GM18873 (cell line): ENCODE measurements around the gene SLC5A10.
A peak's percentile ranks its signal among the peaks of the same experiment; 100 is the strongest.
"Not testable (repeated sequence)": the region's sequence is repeated elsewhere in the genome, so short reads cannot be mapped to it uniquely, and the experiment has no call there.

Source experiments
- ATAC-seq: cut with Tn5 transposase; IDR thresholded peaks from one replicate; pipeline ENCODE4 v1.9.1; 2021; ENCODE audit warnings: mild to moderate bottlenecking, moderate library complexity, moderate number of reproducible peaks; ENCODE audit not compliant: unreplicated experiment, low FRiP score

Gene SLC5A10

DNA sequence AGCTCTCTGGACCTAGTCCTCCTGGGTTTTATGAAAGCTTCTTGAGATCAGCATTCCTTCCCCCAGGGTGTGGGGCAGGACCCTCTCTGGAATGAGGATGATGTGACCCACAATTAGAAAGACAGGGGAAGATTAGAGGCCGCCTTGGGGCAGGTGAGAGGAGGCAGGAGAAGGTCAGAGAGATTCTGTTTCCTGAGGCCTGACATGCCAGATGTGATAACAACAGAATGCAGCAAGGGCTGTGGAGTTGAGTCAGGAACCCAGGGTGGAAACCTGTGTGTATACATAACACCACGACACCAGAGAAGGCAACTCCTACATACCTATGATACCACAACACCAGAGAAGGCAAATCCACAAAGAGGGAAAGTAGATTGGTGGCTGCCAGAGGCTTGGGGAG, 5.4 kb upstream of the SLC5A10 start:
- no peak for ATAC-seq

DNA sequence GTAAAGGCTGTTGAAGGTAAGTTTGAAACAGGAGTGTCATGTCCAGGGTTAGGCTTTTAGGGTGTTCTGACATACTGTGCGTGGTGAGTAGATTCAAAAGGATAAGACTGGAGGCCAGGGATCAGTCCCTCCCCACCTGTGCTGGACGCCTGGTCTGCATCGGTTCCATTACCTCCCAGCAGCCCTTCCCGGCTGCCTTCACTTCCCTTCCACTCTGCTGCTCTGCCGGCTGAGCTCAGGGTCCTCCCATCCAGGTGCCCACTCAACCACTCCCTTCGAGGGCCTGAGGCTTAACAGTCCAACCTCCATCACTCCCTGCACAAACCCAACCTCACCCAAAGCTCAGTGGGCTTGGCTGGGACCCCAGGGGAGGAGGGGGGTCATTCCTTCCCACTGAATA, 4.1 kb upstream of the SLC5A10 start:
- ATAC-seq, result no peak

DNA sequence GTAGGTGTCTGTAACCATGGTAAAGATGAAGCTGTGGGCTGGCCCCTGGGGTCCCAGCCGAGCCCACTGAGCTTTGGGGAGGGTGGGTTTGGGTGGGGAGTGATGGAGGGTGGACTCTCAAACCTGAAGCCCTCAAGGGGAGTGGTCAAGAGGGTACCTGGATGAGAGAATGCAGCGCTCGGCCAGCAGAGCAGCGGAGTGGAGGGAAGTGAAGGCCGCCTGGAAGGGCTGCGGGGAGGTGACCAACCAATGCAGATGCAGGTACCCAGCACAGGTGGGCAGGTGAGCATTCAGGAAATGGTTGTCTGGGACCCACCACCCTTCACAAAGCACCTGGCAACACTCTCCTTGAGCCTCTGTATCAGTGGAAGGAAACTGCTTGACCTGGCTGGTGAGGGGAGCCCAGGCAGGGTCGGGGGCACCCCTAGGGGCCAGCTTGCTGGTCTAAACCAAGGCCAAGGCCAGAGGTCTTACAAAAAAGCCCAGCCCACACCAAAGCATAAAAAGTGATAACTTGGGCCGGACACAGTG, 3.4 kb upstream of the SLC5A10 start:
- ATAC-seq, result no peak

DNA sequence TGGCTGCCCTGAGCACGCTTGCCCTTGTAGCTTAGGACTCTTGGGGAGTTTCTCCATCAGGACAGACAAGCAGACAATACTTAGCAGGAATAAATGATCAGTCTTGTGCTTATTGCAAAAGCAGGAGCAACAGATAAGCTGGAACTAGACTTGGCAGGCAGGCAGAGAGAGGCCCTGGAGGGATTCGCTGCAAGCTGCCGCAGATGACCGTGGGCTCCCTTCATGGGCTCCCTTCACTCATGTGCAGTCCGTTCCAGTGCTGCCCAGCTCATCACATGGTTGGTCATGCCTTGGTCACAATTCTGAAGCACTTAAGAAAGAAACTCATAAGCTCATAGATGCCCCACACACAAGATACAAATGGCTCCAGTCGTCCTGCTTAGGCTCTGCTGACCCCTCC, 2.4 kb upstream of the SLC5A10 start:
- ATAC-seq, result no peak

DNA sequence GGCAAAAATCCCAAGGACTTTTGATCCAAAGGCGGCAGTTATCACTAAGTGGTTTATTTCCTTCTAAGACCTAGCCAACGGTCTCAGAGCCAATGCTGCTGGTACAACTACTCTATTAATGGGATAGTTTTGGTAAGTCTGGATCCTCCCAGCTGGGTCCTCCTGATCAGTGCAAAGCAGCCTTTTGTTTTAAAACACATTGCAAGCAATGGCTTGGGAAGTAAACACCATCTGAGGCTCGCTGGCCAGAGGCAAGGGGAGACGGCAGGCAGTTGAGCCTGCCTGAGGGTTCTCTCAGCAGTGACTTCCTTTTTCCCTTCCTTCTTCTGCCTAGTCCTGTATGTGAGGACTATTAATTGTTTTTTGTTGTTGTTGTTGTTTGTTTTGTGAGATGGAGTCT, 1.6 kb upstream of the SLC5A10 start:
- no peak for ATAC-seq

DNA sequence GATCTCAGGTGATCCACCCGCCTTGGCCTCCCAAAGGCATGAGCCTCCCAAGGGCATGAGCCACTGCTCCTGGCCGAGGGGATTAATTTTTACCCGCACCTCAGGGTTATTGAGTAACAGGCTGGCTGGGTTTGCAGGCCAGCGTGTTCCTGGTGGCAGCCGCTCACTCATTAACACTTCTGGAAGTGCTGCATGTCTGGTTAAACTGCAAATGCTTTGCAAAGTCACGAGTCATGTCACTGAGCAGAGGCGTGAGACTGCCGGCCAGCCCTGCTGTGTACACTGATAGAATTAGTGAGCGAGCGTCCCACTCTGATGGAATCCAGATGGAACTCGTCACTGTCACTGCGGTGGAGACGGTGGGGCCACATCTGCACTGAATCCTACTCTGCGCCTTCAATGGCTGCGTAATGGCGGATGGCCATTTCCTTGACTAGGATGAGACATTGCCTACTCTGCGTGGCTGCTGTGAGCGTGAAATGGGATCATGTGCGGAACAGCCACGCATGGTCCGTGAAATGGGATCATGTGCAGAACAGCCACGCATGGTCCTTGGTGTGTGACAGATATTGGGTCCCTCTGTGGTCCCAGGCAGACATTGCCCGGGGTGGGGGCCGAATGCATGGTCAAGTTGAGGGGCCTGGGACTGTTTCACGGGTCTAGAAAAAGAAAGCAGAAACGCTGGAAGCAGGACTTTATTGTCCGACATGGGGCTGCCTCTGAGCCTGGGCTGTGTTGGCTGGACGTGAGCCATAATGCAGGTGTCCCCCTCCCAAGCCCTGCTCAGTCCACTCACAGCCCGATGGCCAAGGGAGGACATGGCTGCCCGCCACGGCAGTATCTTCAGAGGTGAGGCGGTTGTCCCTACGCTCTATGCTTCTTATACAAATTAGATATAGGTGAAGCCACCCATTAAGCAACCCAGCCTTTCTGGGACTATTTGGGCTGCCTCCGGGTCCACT, 740 bp upstream of the SLC5A10 start:
- no peak for ATAC-seq

DNA sequence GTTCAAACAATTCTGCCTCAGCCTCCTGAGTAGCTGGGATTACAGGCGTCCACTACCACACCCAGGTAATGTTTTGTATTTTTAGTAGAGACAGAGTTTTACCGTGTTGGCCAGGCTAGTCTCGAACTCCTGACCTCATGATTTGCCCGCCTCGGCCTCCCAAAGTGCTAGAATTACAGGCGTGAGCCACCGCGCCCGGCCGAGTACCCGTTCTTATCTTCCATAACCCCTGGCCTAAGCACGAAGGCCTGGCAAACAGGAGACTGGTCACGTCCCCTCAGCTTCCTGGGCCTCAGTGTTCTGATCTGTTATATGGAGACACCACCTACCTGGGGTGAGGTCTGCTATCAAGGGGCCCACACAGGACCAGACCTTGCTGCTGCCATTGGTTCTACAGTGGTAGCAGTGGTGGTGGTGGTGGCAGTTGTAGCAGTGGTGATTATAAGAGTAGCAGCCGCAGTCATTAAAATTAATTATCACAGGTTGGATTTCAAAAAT, 1.3 kb downstream of the SLC5A10 start:
- no peak for ATAC-seq

DNA sequence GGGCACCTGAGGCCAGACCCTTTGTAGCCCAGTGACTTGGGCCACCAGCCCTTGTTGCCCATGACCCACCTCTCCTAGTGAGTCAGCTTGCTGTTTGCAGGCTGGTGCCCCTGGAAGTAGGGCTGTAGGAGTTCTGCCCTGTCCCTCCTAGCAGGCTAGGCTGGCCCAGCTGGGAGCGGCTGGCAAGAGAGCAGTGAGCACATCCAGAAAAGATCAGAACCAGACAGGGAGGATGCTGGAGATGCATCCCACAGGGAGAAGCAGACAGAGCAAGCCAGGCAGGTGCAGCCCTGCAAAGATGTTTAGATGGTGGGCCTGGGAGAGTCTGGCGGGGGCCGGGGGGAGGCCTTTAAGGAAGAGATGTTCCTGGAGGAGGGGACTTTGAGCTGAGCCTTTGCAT, 2.4 kb downstream of the SLC5A10 start:
- ATAC-seq, result no peak

DNA sequence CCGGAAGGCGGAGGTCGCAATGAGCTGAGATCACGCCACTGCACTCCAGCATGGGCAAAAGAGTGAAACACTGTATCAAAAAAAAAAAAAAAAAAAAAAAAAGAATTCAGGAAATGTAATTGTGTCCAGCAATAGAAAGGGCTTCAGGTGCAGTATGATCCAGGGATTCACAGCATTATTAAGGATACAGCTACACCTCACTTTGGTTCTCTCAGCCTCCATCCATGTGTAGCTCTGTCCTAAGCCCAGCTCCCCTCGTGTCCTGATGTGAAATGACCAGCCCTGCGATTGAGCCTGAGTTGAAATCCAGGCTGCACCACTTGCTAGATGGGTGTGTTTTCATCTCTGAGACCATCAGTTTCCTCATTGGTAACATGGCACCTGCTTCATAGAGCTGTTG, 3.0 kb downstream of the SLC5A10 start:
- ATAC-seq, result no peak

DNA sequence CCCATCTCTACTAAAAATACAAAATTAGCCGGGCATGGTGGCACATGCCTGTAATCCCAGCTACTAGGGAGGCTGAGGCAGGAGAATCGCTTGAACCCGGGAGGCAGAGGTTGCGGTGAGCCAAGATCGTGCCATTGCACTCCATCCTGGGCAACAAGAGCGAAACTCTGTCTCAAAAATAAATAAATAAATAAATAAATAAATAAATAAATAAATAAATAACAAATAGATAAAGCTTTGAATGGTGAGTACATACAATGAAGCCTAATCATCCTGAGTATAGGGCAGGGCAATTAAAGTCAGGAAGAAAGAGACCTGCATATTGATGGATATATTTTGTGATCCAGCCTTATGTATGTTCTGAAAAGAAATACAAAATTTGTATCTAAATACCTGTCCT, 4.1 kb downstream of the SLC5A10 start:
- not testable (repeated sequence) for ATAC-seq

DNA sequence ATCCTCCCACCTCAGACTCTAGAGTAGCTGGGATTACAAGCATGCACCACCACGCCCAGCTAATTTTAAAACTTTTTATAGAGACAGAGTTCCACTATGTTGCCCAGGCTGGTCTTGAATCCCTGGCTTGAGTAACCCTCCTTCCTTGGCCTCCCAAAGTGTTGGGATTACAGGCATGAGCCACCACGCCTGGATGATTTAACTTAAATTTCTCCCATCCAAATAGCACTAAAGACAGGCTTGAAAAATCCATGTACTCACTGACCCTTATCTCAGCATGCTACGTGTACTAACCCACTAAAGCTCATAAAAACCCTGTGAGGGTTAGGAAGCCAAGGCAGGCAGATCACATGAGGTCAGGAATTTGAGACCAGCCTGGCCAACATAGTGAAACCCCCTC, 4.6 kb downstream of the SLC5A10 start:
- no peak for ATAC-seq

DNA sequence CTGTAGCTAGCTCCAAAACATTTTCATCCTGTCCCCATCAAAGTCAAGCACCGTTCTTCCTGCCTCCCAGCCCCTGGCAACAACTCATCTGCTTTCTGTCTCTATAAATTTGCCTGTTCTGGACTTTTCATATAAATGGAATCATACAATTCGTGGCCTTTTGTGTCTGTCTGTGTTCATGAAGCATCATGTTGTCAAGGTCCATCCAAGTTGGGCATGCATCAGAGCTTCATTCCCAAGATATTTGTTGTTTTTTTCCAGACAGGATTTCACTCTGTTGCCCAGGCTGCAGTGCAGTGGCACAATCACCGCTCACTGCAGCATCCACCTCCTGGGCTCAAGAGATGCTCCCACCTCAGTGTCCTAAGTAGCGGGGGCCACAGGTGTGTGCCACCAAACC, 5.9 kb downstream of the SLC5A10 start:
- no peak for ATAC-seq

DNA sequence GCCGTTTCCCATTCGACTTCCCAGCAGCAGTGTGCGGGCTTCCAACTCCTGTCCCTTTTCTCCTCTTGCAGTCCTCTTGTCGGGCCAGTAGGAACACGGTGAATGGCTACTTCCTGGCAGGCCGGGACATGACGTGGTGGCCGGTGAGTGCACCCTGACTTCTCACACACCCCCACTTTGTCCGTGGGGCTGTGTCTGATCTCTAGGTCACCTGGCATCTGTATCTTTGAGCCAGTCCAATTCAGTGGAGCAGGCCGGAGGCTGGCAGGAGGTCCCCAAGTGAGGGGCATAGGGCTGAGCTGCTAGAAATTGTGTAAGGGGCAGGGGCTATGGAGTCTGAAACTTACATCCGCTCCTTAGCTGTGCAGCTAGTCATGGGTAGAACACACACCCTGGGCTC, 6.6 kb downstream of the SLC5A10 start:
- ATAC-seq, result no peak

DNA sequence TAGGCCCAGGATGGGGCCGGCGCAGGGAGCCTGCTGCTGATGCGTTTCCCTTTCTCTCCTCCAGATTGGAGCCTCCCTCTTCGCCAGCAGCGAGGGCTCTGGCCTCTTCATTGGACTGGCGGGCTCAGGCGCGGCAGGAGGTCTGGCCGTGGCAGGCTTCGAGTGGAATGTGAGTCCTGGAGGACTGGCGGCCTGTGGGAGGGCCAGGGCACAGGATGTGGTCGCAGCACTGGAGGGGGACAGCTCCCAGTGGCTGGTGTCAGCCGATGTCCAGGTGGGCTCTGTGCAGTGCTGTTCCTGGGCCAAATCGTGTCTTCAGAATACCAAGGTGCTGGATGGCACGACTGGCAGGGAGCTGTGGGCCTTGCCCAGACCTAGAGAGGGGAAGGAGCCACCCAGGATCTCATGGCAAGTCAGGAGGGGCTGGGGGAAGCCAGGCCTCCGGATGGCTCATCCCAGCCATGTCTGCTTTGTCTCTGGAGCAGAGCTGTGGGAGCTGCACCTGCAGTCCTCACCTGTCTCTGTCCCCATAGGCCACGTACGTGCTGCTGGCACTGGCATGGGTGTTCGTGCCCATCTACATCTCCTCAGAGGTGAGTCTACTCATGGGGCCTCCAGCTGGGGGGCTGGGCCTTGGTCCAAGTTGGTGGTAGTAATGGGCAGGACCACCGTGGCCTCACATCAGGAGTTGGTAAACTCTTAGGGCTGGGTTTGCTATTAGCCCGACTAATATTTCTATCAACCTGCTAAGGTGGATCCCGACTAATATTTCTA, 7.3 kb downstream of the SLC5A10 start:
- no peak for ATAC-seq

DNA sequence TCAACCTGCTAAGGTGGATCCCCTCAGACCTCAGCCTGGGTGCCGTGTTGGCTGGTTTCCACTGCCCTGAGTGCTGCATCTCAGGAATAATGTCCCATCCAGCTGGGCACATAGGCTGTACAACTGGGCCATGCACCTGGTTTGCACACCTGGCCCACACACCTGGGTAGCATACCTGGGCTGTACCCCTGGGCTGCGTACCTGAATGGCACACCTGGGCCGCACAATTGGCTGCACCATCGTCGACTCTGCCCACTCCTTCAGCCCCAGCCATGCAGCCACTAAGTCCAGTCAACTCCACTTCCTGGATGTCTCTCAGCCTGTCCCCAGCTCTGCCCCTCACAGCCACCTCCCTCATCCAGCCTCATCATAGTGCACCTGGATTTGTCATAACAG, 7.9 kb downstream of the SLC5A10 start:
- ATAC-seq, result no peak

DNA sequence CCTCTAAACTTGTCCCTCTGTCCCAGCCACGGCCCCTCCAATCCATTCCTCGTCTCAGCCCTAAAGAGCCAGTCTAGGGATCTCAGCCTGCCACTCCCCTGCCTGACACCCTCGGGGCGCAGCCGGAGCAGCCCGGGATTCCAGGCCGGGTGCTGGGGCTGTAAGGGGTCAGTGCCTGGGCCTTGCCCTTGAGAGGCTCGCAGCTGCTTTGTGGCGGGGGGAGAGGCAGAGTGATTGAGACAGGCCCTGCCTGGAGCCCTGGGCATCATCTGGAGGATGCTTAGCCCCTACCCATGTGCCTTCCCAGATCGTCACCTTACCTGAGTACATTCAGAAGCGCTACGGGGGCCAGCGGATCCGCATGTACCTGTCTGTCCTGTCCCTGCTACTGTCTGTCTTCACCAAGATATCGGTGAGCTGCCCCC, 8.3 kb downstream of the SLC5A10 start:
- no peak for ATAC-seq

DNA sequence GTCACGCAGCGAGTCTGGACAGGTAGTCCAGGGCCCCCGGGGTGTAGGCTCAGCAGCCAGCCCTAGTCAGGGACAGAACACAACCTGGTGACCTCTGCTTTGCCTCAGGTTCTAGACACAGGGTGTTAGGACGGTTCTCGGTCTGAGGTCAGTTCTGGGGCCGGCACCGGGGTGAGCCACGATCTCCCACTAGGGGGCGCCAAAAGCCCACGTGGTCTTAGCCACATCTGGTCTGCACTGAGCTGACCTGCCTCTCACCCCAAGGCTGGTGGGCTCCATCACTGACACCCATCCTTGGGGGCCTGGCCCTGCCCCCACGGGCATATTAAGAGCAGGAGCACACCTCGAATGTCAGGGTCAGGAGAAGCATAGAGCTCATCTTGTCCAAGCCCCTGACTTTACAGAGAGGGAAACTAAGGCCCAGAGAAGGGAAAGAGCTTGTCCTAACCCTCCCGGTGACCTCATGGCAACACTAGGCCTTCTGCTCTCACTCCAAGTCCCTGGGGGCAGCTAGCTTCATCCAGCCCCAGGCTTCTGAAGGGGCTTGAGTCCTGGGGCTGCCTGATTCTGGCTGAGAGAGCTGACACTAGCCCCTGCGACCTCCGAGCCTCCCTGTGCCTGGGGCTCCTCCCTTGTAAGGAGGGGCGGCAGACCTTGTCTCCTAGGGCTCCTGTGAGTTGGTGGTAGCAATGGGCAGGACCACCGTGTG, 9.0 kb downstream of the SLC5A10 start:
- peak; percentile 49 for ATAC-seq

DNA sequence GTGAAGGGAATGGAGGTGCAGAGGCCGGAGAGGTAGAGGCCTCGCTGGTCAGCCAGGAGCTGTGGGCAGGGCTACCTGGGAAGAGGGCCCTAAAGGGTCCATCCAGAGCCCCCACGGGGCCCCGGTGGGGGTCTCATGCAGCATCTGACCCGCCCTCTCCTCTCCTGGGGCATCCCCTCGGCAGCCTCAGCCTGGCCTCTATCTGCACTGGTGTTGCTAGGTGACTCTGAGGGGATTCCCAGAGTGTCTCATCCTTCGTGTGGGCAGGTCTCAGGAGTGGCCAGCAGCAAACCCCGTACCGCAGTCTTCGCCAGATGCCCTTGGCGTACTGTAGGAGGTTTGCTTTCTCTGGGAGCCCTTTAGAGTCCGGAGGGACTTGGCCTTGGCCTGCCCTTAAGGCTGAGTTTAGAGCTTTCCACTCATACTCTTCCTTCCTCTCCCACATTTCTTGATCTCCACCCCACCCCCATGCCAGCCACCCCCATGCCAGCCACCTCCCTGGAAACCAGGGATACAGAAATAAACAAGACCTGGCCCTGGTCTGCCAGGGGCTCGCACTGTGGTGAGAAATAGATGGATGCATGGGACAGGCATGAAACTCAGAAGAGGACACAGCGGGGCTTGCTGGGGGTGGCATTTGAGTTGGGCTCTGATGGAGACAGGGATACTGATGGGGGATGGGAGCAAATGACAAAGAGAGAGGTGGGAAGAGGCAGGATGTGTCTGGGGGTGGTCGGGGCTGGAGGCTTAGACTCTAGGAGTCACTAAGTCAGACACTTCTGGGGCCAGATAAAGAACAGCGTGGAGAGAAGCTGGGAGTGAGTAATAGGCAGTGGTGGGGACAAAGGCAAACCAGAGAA, 9.9 kb downstream of the SLC5A10 start:
- ATAC-seq, result no peak

DNA sequence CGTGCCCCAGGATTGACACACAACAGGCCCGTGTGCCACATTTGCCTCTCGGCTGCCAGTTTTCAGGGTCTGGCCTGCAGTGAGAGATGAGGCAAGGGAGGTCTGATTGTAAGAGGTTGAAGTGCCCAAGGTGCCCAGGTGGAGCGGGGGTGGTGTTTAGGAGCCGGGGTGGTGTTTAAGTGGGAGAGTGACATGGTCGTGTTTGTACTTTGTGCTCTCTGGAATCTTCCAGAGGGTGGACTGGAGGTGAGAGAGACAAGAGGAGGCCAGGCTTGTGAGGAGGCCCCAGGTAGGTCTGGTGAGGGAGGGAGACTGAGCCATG, 10.5 kb downstream of the SLC5A10 start:
- ATAC-seq, result no peak
